Right renal cortex interstitium (tissue), 3 donors: ENCODE results near the gene CBX4. TPM values are rescaled to one million over a fixed set of nuclear protein-coding genes. Genes with fewer than 3 reads are reported as not detected.

Experiments used
- DNase-seq, 3 donors: peaks; one replicate each; pipeline ENCODE4 v3.0.0-alpha.2; 2013; ENCODE audit warnings: low read depth in 3 of 3, low spot score in 2 of 3
- polyA plus RNA-seq, 3 donors: library from polyadenylated mRNA; unstranded; fragments of 120-200 nt; gene quantifications; one replicate each; pipeline ENCODE4 v1.2.1, GENCODE V29; 2013; ENCODE audit not compliant: insufficient read length in 3 of 3

CBX4 gene
- polyA plus RNA-seq, 3 donors, result 8.7 to 11.4 (median 11.2) TPM

DNA sequence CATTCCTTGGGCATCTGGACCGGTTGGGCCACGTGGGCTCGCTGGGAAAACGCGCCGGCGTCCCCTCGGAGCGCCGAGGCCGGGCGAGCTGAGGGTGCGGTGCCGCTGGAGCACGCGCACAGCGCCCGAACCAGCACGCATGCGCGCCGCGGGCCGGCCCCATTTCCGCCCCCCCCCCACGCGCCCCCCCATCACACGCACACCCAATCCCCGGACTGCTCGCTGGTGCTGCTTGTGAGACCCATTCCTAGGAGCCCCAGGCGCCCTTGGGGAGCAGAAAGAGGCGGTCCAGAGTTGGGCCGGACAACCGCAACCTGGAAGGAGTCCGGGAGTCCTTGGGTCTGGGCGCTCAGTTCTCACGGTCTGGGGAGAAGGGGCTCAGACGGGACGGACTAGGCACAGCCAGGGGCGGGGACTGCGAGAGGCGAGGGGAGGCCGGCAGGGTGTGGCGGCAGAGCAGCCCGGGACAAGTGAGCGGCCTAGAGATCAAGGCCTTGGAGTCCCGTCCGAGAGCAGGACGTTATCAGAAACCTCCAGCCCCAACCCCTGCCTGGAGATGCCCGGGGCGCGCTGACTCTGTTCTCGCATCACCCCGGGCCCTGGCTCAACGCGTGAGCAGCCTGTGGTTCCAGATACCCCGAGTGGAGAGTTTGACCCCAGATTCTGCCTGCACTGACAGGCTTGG lies 36.4 kb downstream of the CBX4 start:
- no peak for DNase-seq

DNA sequence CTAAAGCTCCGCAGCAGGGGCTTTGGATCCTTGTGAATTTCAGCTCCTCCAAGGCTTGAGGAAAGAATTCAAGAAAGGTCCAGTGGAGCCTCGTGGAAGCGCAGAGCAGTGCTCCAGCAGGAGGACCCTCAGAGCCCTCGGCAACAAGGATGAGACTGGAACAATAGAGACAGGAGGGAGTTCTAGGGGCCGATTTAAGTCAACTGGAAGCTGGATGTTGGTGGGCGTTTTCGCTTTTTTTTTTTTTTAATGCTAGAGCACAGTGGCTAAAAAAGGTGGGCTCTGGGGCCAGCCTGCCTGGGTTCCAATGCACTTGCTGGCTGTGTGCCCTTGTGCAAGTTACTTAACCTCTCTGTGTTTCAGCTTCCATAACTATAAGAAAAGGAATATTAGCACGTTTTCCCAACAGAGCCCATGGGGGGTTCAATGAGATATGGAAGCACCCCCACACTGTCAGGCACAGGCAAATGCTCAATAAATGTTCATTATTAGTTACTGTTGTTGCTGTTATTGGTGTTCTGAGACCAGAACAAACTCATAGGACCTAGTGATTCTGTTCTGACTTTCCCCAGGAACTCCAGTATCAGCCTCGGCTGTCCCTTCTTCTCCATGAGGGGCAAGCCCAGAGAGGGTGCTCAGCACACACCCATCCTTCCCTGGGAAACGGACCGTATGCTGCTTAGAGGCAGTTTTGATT lies 37.1 kb downstream of the CBX4 start:
- DNase-seq, result no peak

DNA sequence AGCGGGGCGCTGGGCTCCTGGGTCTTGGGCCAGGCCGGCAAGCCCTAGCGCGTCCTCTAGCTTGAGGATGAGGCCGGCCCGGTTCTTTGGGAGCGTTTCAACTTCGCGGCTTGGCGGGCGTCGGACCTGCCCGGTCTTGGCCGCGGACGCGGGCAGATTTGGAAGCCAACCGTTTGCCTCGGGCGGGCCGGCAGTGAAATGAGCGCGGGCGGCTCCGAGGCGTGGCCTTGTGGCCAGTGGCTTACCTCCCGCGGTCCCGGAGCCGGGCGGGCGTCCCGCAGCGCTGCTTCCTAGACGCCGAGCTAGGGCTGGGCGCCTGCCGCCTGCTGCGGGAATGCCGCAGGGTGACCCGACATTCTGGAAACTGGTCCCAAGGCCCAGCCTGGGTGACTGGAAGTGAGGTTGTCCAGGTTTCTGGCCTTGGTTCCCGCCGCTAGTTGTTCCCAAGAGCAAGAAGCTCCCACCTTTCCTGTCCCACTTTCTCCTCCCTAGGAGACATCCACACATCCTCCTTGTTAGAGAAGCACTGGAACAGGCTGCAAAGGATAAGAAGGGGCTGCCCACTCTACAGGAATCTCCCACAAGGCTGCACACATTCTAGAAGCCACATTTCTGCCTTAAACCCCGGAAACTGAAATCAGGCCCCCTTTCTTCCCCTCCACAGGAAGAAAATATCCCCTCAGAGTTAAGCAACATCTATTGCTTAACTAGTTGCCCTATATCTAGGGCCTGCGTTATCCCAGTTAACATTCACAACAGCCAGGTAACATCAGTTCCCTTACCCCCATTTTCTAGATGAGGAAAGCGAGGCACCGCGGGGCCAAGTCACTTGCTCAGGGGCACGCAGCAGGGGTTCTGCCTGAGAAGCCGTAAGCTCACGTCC lies 37.8 kb downstream of the CBX4 start:
- no peak for DNase-seq

DNA sequence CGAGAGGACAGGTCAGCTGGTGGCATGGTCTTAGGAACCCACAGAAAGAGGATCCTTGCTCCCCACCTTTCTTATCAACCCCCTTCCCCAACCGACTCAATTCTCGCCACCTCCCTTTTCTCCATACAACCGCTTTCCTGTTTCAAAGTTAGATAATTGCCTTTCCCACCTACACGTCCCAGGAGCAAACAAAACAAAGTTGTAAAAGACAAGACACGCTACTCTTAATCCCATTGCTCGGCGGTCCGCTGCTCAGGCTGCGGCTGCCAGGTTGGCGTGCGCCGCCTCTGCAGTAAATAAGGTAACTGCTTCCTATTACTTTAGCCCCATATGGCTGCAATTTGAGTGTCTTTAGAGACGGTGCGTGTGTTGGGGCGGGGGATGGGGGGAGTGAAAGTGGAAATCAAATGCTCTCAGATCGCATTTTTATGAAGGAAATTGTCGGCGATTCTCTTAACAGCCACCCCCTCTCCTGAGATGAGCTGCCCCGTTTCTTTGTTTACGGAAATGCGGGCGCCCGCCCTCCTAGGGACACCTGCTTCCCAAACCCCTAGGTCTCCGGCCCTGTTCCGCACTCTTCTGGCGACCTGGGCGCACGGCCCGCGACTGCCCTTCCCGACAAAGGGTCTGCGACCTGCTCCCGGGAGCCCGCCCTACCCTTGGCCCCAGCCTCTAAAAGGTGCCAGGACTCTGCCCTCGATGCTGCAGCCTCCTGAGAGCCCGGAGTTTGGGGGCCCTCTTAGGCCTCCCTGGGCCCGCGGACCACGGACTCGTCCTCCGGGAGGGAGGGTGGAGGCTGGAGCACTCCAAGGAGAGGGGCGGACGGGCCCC lies 38.7 kb downstream of the CBX4 start:
- DNase-seq, result no peak

DNA sequence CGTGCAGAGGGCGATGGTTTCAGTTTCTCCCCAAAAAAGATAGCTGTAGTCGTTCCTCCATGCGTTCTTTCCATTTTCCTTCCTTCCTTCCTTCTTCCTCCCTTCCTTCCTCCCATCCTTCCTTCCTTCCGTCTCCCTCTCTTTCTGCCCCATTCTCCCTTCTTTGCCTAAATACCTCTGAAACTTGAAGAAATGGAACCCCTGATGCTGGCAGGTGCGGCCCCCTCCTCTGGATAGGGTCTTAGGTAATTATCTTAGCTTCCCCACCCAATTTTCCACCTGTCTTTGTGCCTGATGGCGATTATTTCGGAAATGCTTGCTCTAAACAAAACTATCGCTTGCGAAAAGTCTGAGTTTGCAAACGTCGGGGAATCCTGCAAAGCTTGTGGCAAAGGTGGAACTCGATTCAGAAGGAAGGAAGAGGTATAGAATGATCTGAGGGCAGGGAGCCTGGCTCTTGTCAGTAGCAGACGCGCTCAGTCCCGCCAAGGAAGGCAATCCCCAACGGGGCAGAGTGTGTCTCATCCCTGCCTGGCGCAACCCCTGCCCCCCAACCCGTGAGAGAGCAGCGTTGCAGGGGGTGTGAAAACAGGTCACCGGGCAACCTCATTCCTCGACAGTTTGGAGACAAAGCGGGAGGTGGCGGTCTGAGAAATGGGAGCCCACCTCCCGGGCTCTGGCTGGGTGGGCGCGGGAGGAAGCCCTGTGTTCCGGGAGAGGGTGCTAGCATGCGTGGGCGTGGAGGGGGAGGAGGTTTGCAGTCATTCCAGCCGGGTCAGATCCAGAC lies 39.5 kb downstream of the CBX4 start:
- no peak for DNase-seq

DNA sequence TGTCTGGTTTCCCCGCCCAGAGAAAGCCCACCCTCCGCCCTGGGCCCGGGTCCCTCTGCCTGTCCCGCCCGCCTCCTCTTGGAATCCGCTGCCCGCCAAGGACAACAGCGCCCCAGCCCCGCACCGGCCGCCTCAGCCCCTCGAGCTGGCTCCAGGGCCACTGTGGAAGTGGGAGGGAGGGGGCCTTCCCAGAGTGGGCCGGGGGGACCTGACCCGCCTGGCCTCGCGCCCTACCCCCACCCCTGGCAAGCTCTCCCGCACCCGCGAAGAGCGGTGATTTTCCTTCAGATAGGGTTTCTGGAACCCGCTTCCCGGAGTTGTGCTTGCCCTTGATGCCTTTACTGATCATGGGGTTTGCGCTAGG lies 40.1 kb downstream of the CBX4 start:
- DNase-seq, result no peak

DNA sequence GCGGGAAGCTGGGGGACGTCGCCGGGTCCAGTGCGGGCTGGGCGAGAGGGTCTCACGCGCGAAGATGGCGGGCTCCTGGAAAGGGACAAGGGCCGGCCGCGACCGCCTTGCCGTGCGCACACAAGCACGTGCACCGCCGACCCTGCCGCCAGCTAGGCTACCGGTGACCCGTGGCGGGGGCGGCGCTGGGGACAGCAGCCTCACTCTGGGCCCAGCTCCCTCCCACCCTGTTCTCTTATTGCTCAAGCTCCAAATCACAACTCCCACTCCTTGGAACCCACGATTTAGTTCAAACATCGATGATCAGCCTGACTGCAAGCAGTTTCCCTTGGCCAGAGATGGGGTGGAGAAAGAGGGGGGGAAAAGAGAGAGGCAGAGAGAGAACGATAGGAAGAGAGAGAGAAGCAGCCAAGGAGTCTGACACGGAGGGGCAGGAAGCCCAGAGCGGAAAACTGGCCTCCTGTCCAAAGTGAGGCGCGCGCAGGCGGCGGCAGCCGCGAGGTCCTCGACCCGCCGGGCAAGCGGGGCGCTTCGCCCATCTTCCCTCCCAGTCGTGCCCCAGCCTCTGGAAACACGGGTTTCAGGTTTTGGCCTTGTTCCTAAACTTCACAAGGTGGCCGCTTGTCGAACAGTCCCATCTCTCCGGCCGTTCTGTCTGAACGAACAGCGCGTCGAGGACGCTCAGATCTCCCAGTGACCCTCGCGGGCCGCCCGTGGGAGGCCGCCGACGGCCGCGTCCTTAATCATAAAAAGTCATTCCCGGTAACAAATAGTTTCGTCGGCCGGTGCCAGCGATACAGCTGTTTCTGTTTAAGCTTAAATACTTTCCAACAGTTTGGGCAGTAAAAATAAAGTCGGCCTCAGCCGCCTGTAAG lies 40.7 kb downstream of the CBX4 start:
- no peak for DNase-seq

DNA sequence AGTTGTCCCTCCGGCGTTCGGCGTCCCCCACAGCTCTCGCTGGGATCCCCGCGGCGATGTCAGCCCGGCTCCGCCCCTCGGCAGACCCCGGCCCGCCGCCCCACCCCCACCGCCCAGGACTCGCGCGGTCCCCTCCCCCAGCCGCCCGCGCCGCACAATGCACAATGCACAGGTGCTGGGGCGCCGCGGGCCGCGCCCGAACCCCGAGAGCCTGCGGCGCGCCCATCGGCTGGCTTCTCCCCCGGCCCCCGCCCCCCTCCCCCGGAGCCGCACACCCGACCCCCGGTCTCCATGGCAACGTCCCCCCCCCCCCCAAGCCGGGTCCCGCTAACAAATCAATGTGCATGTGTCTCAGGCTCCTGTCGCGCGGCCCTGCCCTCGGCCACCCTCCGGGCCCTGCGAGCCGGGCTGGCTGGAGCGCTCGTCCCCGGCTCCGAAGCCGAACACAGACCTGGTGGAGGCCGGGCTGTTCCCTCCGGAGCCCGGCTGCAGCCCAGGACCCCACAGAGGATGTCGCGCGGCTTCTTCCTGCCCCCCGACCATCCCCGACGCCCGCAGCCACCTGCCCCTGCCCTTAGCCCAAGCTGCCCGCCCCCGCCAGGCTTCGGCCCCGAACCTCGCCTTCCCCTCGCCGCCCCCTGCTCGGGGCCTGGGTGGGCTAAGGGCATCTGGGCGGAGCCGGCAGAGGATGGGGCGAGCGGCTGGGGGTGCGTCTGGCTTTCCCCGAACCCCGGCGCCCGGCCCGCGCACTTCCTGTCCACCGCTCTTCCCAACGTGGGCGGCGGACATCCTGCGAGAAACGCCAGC lies 41.5 kb downstream of the CBX4 start:
- DNase-seq, result no peak

DNA sequence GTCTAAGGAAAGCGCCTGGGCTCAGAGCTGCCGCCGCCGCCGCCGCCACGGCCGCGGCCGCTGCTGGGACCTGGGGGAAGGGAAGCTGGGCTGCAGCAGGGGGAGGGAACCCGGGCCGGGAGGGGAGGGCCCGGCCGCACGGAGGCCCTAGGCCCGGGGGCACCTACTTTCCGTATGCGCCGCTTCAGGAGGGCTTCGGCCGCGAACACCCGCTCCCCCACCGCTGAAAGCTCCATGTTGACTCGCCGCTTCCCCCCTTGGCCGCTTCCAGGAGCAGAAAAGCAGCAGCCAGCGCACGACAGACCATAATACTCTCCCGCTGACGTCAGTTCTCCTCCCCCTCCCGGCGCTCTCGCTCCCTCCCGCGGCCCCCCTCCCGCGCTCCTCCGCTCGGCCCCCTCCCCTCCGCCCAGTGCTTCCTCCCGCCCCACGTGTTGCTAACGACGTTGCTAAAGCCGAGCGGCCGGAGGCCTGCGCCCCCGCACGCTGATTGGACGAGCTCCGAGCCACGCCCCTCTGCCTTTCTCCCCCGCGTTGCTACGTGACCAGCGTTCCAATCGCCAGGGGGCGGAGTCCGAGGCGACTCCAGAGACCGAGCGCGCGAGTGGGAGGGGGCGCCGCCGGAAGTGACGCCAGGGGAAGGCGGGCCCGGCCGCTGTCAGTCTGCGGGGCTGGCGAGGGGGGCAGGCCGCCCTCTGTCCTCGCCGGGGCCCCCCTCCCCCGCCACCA lies 42.3 kb downstream of the CBX4 start, which contains the start of gene CBX8:
Gene CBX8 (minus strand): TSS at position 315 of the 729 bp plus-strand sequence. CDS start 79 bp downstream, at position 236.
- DNase-seq, result peak; percentile 98 to 99 (median 99)

DNA sequence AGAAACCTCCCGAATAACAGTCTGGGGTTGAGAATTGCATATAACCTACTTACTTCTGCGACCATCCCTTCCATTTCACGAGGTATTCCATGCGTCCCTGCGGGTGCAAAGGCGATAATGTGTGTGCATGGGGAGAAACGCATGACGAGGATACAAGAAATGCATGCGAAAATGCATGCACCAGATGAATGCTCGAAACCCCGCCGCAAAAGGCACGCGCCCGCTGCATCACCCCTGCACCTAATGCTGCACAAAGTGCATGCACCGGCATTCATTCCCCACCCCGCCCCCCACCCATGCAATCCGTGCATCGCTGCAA lies 42.8 kb downstream of the CBX4 start:
- no peak for DNase-seq

DNA sequence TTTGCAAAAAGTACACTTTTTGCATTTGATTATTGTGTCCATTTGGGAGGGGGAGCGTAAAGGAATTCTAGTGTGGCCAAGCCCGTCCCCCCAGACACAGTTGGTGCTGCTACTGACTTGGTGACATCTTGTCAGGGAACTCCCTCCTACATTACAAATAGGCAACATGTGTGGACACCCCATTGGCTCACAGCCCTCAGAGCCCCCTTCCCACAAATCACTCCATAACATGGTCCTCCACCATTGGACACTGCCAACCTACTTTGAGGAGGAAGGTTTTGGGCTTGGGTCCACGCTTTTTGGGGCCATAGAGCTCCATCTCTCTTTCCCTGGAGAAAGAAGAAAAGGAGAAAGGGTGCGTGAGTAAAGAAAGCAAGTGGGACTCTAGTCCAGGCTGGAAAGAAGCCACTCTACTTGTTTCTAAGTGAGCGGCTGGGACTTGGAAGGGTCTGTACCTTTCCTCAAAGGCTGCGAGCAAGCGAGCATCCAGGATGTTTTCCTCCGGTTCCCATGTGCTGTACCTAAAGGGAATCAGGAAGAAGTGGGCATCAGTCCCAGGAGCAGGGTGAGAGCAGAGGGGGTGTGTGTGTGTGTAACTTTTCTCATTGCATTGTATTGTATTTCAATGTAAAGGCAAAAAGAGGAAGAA lies 43.3 kb downstream of the CBX4 start:
- DNase-seq, result no peak

DNA sequence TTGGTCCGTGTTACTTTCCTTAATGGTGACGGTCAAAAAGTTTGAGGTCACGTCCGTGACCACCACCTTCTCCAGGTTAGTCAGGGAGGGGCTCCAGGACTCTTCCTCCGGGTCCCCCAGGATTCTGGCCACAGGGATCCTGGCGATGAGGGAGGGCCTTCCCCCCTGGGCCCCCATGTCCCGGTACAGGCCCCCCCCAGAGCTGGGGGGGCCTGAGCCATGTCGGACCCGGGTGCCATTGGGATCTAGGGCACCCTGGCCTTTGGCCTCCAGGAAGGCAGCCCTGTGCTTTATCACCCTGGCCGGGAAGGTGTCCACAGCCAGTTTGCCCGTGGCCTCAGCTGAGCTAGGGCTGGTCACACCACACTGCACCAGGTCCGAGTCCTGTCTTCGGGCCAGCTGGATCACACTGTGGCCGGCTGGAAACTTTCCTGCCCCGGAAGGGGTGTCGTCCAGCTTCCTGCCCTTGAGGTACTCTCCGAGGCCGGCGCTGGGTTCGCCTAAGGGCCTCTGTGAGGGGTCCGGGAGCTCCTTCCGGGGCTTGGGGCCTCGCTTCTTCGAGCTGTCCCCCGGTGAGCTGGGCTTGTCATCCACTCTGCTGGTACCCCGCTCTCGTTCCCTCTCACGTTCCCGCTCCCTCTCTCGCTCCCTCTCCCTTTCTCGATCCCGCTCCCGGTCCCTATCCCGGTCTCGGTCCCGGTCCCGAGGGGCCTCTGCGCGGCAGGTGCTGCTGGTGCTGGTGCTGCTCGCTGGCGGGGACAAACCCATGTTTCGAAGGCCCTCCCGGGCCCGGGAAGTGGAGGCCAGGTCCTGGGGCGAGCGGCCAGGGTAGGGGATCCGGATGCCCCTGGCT lies 44.4 kb downstream of the CBX4 start:
- no peak for DNase-seq

DNA sequence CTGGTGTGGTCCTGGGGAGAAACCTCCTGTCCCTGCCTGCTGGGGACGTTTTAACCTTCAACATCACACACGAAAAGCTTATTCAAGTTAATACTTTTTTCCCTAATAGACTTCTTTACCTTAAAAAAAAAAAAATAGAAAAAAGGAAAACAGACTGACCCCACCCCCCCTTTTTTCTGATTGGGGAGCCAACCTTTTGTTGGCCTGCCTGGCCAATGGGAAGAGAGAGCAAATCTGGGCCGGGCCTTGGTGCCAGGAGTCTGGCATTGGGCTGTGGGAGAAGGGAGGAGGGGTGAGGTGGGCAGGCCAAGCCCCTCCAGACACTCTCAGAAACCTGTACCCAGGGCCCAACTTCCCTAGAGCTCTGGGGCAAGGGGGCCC lies 45.3 kb downstream of the CBX4 start:
- DNase-seq, result no peak

DNA sequence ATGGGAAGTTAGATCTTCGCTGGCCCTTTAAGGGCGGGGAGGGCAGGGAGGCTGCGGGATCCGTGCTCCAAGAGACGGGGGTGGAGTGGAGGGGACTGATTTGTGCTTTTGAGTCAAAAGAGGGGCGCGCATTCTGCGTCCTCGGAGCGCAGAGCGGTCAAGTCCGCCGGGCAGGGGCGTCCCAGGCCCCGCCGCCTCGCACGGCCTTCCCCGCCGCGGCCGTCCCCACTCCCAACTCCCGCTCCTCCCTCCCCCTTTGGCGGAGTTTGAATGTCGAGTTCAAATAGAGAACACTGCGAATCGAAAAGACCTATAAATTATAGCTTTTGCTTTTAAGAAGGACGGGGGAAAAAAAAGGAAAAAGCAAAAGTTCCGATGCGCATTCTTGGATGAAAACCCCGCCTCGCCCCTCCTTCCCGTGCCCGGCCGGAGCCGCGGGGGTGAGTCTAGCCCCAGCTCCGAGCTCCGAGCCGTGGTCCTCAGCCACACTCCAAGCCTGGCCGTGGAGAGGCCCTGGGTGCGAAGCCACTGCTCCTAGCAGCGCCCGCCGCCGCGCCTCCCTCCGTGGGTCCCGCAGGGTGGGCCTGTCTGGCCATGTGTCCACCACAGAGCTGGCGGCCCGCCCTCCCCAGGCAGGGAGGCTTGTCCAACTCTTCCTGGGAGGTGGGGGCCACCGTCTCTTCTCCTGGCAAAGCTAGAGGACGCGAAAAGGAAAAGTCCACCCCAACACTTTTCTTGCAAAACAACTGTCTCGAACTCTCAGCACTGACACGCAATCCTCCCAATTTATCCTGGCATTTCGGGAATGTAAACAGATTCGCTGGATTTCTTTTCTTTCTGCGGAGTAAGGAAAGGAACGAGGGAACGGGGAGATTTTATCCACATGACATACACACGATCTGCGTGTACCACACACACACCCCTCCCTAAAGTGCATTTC lies 46.0 kb downstream of the CBX4 start:
- DNase-seq, result no peak

DNA sequence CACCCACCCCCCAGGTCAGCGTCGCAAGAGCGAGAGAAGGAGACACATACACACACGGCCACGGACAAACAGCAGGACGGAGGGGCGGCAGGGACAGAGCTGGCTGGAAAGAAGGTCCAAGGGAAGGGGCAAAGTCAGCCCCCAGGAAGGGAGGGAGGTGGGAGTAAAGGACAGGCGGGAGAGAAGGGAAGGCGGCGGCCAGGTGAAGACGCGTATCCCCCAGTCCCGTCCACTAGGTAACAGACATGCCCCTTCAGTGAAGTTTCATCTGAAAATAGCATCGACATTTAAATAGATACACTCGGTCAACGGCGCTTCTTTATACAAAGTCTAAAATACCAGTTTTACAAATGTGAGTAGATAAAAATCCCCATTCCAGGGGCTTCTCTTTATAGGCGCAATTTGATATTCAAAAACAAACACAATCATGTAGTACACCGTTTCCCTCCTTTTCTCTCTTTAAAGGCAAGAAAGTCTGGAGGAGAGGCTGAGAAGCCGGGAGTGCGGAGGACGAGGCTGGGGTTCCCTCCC lies 46.8 kb downstream of the CBX4 start:
- DNase-seq, result no peak
